Fibroblast of mammary gland (primary cell): Measurements from ENCODE around the gene GAST.

Experiments
- DNase-seq: peaks from one replicate; pipeline ENCODE4 v3.0.0-alpha.2; 2010; ENCODE audit warnings: low read depth
- H3K4me3 ChIP-seq: 2 replicates; pipeline ENCODE4 v1.5.1; 2011; ENCODE audit warnings: low read depth, mild to moderate bottlenecking, low read length, moderate library complexity; ENCODE audit not compliant: control insufficient read depth
- CTCF ChIP-seq: conservative IDR thresholded peaks from 2 replicates; pipeline ENCODE4 v1.5.1; 2011; ENCODE audit warnings: low read depth, low read length, inconsistent platforms; ENCODE audit not compliant: control insufficient read depth, insufficient read depth

The GAST gene

GRCh38 chr17:41750862-41751261 lies 38.7 kb downstream of the GAST start:
- no peak overlapping the region for H3K4me3 ChIP-seq
- no peak for TF ChIP-seq CTCF
- no peak for DNase-seq

- H3K4me3 ChIP-seq, result no peak overlapping the region
- no peak for TF ChIP-seq CTCF
- DNase-seq, result no peak
Measured at GRCh38 chr17:41751288-41751687, 39.2 kb downstream of the GAST start.

- H3K4me3 ChIP-seq, result no peak overlapping the region
- DNase-seq, result no peak
- TF ChIP-seq CTCF, result no peak
Measured at GRCh38 chr17:41754066-41754465, 41.9 kb downstream of the GAST start.

- no peak overlapping the region for H3K4me3 ChIP-seq
- TF ChIP-seq CTCF, result no peak
- DNase-seq, result no peak
Measured at GRCh38 chr17:41758601-41759000, 46.5 kb downstream of the GAST start.

GRCh38 chr17:41760878-41761277 lies 48.7 kb downstream of the GAST start:
- TF ChIP-seq CTCF, result no peak
- no peak for DNase-seq
- no peak overlapping the region for H3K4me3 ChIP-seq

GRCh38 chr17:41762391-41762790 lies 50.3 kb downstream of the GAST start:
- H3K4me3 ChIP-seq, result no peak overlapping the region
- no peak for TF ChIP-seq CTCF
- no peak for DNase-seq

- DNase-seq, result no peak
- H3K4me3 ChIP-seq, result no peak overlapping the region
- no peak for TF ChIP-seq CTCF
Measured at GRCh38 chr17:41762841-41763240, 50.7 kb downstream of the GAST start.
